ENCODE results near the gene PHF21B.
"Not testable (repeated sequence)": the region's sequence is repeated elsewhere in the genome, so short reads cannot be mapped to it uniquely, and the experiment has no call there.

Gene PHF21B

DNA sequence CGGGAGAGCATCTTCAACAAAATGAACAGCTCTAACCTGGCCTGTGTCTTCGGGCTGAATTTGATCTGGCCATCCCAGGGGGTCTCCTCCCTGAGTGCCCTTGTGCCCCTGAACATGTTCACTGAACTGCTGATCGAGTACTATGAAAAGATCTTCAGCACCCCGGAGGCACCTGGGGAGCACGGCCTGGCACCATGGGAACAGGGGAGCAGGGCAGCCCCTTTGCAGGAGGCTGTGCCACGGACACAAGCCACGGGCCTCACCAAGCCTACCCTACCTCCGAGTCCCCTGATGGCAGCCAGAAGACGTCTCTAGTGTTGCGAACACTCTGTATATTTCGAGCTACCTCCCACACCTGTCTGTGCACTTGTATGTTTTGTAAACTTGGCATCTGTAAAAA, 147.5 kb downstream of the PHF21B start:
- H3K4me3 ChIP-seq (ENCODE audit: low read depth, low read length), result no peak overlapping the region
- no peak for DNase-seq (ENCODE audit: low read depth)

DNA sequence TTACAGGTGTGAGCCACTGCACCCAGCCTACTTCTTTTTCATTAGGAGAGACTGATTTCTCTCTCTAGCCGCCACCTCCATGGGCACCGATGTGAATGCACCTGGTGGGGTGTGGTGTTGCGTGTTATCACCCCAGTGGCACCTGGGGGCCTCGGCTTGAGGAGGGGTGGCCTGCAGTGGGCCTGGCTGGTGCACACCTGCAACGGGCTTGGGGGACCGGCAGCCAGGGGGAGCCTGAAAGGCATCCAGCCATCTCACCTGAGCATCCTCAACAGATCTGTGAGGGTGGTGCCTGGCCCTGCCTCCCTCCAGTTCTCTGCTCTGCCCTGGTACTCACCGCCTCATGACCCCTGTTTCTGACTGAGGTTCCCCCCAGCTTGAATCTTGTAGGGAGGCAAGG, 148.6 kb downstream of the PHF21B start:
- no peak for DNase-seq (ENCODE audit: low read depth)
- H3K4me3 ChIP-seq (ENCODE audit: low read depth, low read length), result no peak overlapping the region

DNA sequence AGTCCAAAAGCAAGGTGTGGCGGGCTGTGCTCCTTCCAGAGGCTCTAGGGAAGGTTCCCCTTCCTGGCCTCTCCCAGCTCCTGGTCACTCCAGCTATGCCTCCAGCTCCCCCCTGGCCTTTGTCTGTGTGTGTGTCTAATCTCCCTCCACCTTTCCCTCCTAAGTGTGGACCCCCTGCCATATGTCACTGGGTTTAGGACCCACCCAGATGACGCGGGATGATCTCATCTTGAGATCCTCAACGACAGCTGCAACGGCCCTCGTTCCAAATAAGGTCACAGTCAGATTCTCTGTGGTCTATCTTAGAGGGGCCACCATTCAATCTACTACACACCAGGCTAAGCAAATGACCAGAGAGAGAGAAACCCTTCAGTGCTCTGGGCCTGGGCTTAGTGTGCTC, 149.5 kb downstream of the PHF21B start:
- no peak for DNase-seq (ENCODE audit: low read depth)
- H3K4me3 ChIP-seq (ENCODE audit: low read depth, low read length), result no peak overlapping the region

DNA sequence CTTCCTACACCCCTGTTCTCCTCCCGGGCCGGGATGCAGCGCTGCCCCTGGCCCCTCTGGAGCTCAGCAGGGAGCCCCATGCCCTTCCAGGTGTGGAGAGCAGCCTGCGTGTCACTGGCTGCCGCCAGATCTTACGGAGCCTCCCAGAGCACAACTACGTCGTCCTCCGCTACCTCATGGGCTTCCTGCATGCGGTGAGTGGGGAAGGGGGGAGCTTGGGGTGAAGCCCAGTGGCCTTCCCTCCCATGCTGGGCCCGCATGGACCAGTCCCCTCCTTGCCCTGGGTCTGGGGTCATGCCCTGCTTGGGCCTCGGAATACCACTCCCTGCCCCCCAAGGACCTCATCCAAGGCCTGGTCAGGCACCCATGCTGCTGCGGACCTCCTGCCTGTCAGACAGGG, 150.2 kb downstream of the PHF21B start:
- H3K4me3 ChIP-seq (ENCODE audit: low read depth, low read length), result no peak overlapping the region
- no peak for DNase-seq (ENCODE audit: low read depth)

DNA sequence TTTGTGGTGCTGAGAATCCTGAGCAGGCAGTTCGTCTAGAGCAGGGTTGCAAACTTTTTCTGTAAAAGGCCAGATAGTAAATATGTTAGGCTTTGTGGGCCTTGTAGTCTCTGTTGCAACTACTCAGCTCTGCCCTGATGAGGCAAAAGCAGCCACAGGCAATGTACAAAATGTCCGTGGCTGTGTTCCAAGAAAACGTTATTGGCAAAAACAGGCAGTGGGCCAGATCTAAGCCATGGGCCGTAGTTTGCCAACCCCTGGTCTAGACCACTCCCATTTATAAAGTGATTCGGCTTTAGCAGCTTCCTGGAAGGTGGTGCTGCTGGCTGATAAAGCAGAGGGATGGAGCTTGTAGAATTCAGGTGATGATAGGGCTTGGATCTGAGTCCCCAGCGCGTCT, 151.0 kb downstream of the PHF21B start:
- not testable (repeated sequence) for DNase-seq (ENCODE audit: low read depth)

DNA sequence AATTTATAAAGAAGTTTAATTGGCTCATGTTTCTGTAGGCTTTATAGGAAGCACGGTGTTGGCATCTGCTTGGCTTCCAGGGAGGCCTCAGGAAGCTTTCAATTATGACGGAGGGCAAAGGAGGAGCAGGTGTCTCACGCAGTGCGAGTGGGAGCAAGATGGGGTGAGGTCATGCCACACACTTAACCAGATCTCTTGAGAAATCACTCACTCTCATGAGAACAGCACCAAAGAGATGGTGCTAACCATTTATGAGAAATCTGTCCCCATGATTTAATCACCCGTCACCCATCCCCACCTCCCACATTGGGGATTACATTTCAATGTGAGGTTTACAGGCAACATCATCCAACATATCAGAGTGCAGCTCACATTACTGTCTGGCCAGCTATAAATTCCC, 153.9 kb downstream of the PHF21B start:
- DNase-seq (ENCODE audit: low read depth), result no peak
- H3K4me3 ChIP-seq (ENCODE audit: low read depth, low read length), result no peak overlapping the region

More for the DNA sequence above, 151.0 kb downstream of the PHF21B start:
- not testable (repeated sequence) for H3K4me3 ChIP-seq (ENCODE audit: low read depth, low read length)

DNA sequence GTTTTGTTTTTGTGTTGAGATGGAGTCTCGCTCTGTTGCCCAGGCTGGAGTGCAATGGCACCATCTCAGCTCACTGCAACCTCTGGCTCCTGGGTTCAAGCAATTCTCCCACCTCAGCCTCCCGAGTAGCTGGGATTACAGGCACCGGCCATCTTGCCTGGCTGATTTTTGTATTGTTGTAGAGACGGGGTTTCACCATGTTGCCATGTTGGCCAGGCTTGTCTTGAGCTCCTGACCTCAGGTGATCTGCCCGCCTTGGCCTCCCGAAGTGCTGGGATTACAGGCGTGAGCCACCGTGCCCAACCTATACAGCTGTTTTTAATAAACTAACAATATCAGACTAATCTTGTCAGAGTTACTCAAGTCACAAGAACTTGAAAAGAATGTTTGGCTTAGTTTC, 155.2 kb downstream of the PHF21B start:
- DNase-seq (ENCODE audit: low read depth); H3K4me3 ChIP-seq (ENCODE audit: low read depth, low read length): not testable (repeated sequence)

DNA sequence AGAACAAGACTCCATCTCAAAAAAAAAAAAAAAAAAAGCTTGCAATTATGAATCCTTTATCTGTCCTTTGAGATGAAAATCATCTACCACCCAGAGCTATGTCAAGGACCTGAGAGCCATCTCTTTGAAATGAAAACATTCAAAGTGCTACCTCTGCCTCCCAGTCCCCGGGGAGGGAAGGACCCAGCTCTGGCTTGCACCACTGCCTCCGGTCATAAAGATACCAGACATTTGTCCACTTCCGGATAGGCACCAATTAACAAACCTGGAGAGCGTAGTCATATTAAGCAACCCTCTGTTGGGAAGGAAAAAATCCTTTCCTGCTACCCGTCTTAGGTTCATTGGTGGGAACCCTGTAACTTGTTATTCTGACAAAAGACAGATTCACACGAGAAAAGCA, 158.9 kb downstream of the PHF21B start:
- H3K4me3 ChIP-seq (ENCODE audit: low read depth, low read length), result no peak overlapping the region
- DNase-seq (ENCODE audit: low read depth), result no peak

DNA sequence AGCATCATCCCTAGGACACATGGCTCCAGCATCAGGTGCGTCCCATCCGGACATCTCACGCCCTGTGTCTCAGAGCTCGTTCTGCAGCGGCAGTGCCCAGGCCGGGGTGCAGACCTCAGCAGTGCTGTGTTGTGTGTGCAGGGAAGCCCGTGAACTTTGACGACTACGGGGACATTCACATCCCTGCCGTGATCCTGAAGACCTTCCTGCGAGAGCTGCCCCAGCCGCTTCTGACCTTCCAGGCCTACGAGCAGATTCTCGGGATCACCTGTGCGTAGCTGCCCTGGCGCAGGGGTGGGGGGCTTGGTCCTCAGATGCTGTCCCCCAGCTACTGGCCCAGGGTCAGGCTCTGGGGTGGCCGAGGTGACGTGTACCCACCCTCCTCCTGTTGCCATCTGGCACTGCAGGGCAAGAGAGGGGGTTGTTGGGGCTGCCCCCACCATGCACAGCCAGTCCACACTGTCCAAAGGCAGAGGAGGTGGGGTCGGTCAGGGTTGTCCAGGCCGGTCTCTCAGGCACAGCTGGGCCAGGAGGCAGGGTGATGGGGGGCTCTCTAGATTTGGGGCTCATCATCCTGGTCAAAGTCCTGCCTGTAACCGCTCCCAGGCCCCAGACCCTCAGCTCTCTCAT, 160.9 kb downstream of the PHF21B start:
- no peak overlapping the region for H3K4me3 ChIP-seq (ENCODE audit: low read depth, low read length)
- no peak for DNase-seq (ENCODE audit: low read depth)

DNA sequence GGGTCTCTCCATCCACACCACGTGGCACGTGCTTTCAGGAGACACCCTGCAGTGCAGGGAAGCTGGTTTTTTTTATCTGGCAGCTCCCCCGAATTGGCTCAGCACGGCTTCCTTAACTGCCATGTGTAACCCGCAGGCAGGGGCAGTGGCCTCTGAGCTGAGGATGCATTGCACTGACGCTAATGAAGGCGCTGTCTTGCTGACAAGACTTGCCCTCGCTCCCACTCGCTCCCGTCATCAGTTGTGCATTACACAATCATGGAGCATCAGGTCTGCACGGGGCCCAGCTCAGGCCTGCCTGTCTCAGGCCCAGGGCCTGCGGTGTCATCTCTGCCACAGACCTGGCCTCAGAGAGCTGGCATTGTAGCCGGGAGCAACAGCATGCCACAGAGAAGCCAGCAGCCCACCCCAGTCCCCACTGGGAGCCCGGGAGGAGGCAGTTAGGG, 161.5 kb downstream of the PHF21B start:
- H3K4me3 ChIP-seq (ENCODE audit: low read depth, low read length), result no peak overlapping the region
- DNase-seq (ENCODE audit: low read depth), result no peak

DNA sequence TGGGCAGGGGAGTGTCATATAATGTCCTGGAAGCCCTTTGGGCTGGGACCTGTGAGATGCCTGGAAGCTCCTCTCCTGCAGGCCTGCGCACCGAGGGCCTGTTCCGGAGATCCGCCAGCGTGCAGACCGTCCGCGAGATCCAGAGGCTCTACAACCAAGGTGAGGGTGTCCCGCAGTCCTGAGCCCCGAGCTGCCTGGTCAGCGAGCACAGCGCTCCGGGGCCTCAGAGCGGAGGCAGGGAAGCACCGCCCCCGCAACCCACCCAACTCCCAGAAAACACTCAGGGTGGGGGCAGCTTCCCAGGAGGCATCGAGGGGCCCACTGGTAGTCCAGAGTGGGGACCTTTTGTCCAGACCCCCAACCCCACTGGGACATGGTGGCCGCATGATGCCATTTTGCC, 161.9 kb downstream of the PHF21B start:
- H3K4me3 ChIP-seq (ENCODE audit: low read depth, low read length), result no peak overlapping the region
- DNase-seq (ENCODE audit: low read depth), result no peak

DNA sequence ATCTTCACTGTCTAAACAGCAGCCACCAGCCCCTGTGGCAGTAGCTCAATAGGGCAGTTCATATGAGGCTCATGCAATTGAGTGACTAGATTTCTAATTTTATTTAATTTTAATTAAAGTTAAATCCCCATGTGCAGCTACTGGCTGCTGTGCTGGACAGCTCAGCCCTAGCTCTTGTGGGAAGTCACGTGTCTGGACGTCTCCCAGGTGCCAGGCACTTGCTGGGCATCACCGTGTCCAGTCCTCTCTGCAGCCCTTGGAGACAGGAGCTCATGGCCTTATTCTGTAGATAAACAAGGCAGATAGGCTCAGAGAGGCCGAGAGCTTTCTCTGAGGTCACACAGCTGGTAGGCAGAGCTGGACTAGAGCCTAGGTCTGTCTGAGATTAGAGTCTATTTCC, 162.4 kb downstream of the PHF21B start:
- no peak for DNase-seq (ENCODE audit: low read depth)
- no peak overlapping the region for H3K4me3 ChIP-seq (ENCODE audit: low read depth, low read length)

DNA sequence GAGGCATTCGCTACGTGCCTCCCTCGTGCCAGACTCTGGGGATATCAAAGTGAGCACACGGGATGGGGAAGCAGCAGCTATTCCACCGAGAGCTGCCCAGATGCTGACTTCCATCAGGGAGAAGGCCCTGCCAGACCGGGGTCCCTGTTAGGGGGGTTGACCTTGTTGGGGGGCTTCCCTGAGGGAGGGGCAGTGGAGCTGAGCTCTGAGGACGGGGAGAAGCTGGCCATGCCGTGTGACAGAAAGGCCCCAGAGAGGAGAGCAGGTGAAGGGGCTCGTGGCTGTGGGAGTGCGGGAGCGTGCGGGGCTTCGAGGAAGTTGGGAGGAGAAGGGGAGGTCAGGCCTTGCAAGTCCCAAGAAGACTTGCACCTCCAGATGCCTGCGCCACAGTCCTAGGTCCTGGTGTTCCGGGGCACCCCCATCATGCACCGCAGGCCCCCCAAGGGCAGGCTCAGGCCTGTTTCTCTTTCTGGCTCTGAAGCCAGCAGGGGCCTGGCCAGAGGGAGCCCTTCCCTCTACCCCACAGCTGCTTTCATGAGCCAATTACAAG, 163.0 kb downstream of the PHF21B start:
- DNase-seq (ENCODE audit: low read depth), result no peak

DNA sequence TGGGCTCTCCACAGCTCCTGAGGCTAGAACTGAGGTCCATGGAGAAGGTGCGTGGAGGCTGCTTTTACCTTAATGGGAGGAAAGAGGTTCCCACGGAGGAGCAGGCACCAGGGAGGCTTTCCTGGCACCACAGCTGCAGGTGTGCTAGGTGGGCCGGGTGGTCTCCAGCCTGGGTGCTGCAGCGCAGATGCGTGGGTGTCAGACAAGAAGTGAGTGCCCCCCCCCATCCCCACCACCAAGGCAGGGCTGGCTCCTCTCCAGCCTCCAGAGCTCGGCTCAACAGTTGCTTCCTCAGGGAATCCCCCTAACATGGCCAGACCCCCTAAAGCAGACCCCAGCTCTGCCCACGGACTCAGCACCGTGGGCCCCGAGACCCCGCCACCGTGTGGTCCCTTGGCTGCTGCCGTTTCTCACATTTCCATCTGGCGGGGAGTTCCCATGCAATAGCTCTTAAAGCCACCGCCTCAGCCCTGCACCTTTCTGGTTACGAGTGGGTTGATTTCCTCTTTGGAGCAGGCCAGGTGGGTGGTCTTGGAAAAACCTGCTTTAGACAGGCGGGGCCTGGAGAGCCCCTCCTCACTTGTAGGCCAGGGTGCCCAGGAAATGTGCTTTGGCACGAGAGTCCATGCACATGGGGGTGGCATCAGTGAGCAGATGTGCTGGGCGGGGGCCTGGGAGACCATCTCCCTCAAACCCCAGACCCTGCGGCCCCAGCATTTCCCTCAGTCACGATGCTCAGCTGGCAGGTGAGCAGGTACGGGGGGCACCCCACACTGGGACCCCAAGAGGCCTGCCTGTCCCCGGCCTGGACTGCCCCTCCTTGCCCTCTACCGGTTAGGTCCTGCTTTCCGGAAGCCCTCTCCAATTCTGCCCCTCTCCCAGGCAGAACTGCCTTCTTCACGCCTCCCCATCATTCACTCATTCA, 163.7 kb downstream of the PHF21B start:
- H3K4me3 ChIP-seq (ENCODE audit: low read depth, low read length), result no peak overlapping the region
- no peak for DNase-seq (ENCODE audit: low read depth)

More for the DNA sequence above, 163.0 kb downstream of the PHF21B start:
- no peak overlapping the region for H3K4me3 ChIP-seq (ENCODE audit: low read depth, low read length)

DNA sequence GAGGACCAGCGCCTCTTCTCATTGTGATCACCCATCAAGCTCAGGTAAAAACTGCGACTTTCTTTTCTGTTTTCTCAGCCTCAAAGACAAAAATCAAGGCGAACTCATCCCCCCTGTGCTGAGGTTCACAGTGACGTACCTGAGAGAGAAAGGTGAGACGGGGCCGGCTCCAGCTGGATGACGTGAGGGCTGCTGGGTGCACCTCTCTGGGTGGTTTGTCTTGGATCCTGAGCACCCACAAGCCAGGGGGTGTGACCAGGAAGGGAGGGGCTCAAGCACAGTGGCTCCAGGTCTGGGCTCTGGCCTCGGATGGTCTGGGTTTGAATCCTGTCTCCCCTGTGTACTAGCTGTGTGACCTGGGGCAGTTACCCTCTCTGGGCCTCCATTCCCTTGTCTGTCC, 164.6 kb downstream of the PHF21B start:
- no peak overlapping the region for H3K4me3 ChIP-seq (ENCODE audit: low read depth, low read length)
- DNase-seq (ENCODE audit: low read depth), result no peak

DNA sequence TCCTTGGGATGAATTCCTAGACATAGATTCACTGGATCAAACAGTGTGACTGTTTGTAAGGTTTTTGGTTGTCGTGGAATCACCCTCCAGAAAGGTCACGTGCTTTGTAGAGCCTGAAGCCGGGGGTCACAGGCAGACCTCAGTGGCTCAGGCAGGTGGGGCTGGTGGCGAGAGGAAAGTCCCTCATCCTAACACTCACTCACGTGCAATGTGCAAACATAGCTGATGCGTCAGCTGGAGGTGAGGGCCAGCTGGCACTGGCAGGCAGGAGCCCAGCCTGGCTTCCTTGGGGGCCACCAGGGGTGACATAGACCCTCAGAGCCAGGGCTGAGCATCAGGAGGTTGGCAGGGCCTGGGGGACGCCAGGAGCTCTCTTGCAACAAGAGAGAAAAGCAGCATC, 167.4 kb downstream of the PHF21B start:
- no peak for DNase-seq (ENCODE audit: low read depth)
- no peak overlapping the region for H3K4me3 ChIP-seq (ENCODE audit: low read depth, low read length)

DNA sequence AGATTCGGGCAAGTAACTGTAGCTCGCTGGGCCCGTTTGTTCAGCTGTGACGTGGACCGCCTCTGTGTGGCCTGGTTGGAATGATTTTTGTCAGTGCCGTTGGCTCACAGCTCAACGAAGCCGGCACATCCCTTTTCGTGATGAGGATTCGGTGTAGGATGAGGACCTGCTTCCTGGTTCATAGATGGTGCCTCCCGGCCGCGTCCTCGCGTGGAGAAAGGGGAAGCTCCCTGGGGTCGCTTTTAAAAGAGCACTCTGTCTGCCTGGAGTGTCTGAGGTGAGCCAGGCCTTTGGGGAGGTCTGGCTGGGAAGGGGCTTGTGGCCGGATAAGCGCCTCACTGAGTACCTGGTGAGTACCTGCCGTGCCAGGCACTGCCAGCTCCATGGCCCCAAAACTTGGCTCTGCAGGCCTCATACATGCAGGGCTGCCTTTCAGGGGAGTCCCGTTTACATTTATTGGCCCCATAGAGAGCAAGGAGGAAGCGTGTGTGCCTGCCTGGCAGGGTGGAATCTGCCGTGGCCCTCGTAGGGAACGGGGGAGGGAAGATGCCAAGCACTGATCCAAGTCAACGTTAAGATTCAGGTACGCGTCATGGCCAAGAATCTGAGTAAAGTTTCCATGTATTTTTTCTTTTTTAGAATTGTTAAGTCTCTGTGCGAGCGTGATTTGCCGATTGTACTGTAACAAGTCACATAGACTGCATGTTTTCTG, 169.0 kb downstream of the PHF21B start:
- no peak for DNase-seq (ENCODE audit: low read depth)
- H3K4me3 ChIP-seq (ENCODE audit: low read depth, low read length), result no peak overlapping the region

DNA sequence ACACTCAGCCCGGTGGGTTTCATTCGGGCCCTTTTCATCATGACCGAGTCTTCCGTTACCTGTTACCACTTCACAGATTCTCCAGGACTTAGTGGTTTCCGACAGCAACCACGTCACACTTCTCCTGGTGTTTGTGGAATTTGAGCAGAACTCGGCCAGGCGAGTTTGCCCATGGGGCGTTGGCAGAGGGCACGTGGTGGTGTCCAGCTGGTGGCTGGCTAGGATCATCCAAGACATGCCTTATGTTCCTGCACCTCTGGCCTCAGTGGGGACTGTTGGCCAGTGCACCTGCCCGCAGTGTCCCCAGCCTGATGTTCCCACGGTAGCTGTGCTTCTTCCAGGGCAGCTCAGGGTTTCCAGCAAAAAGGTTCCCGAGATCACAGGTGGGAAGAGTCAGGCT, 170.1 kb downstream of the PHF21B start:
- DNase-seq (ENCODE audit: low read depth), result no peak
- H3K4me3 ChIP-seq (ENCODE audit: low read depth, low read length), result no peak overlapping the region

DNA sequence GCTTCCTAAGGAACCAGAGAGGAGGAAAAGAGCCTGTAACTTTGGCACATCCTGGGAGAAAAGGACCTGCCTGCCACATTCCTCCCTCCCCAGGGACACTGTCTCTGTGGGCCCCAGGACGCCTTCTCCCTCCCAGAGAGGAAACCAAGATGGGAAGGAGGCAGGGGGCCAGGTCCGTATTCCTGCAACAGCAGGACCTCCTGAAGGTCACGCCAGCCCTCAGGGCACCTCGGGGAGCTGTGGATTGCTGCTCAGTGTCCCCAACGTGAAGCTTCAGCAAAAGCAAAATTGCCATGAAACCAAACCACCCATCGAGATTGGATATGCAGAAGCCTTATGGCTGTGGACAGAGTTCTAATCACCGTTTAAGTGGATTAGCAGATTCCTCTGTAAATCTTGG, 170.7 kb downstream of the PHF21B start:
- H3K4me3 ChIP-seq (ENCODE audit: low read depth, low read length), result no peak overlapping the region
- DNase-seq (ENCODE audit: low read depth), result no peak

All from skeletal muscle cell (primary cell).